Measurements from ENCODE around the gene SHC3. TPM values are rescaled to one million over a fixed set of nuclear protein-coding genes. Genes with fewer than 3 reads are reported as not detected.

The SHC3 gene
- total RNA-seq, 2 experiments from 2014 or later, result 0.03 TPM; not detected in 1

DNA sequence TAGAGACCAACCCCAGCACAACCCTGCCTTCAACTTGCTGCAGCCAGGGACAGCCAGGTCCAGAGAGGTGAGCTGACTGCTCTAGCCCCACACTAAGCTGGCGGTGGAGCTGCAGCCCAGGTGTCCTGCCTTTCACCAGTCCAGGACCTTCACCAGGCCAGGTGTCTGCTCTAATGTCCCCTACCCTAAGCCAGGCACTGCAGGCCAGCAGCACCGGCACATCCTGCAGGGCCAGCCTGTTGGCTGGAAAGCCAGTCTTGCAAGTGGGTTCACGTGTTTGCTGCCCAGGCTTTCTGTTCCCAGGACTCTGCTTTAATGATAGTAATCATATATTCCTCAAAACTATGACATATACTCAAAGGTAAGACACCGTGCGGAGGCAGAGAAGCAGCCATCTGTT lies 5.5 kb downstream of the SHC3 start:
- DNase-seq (ENCODE audit: low spot score), result no peak
- Histone ChIP-seq H4K20me1 (ENCODE audit: insufficient read depth, low read length) (no peaks in the 10 kb centered on the region), H3K4me2 (ENCODE audit: low read length) (no peak overlapping the region), H3K4me1 (ENCODE audit: insufficient read depth, low read length, poor library complexity, severe bottlenecking) (no peaks in the 10 kb centered on the region), H2AFZ (ENCODE audit: low read length) (no peak overlapping the region), H3K27ac (ENCODE audit: low read depth, low read length, poor library complexity, severe bottlenecking) (no peak overlapping the region), H3K4me3 (ENCODE audit: low read depth, low read length, poor library complexity, severe bottlenecking) (no peak overlapping the region), H3K79me2 (ENCODE audit: insufficient read depth, low read depth, low read length) (no peaks in the 10 kb centered on the region), H3K9me3 (ENCODE audit: low read length) (no peaks in the 10 kb centered on the region), H3K36me3 (ENCODE audit: insufficient read depth, low read length) (no peaks in the 10 kb centered on the region), H3K9me2 (ENCODE audit: insufficient read depth, low read length) (no peaks in the 10 kb centered on the region)
- CTCF ChIA-PET (ENCODE audit: unreplicated experiment), result no interaction called here
- POLR2A ChIA-PET, result no interaction called here
- BruUV-seq (replicated peaks), result no TSS peak
- TF ChIP-seq, protein P1, sequence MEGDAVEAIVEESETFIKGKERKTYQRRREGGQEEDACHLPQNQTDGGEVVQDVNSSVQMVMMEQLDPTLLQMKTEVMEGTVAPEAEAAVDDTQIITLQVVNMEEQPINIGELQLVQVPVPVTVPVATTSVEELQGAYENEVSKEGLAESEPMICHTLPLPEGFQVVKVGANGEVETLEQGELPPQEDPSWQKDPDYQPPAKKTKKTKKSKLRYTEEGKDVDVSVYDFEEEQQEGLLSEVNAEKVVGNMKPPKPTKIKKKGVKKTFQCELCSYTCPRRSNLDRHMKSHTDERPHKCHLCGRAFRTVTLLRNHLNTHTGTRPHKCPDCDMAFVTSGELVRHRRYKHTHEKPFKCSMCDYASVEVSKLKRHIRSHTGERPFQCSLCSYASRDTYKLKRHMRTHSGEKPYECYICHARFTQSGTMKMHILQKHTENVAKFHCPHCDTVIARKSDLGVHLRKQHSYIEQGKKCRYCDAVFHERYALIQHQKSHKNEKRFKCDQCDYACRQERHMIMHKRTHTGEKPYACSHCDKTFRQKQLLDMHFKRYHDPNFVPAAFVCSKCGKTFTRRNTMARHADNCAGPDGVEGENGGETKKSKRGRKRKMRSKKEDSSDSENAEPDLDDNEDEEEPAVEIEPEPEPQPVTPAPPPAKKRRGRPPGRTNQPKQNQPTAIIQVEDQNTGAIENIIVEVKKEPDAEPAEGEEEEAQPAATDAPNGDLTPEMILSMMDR (conservative IDR thresholded peaks at IDR 0.05; ENCODE audit: low read length), result no peak
- no peak for TF ChIP-seq EZH2phosphoT487 (IDR thresholded peaks at IDR 0.05; ENCODE audit: borderline replicate concordance, low read depth, low read length)
- intact Hi-C loops (cut with micrococcal nuclease; ENCODE audit: unreplicated experiment), result no loop called here

- no peak overlapping the region for H3K27ac ChIP-seq (ENCODE audit: low read depth, low read length, poor library complexity, severe bottlenecking)
- no peaks in the 10 kb centered on the region for H3K9me2 ChIP-seq (ENCODE audit: insufficient read depth, low read length)
- no peaks in the 10 kb centered on the region for H4K20me1 ChIP-seq (ENCODE audit: insufficient read depth, low read length)
- POLR2A ChIA-PET, result no interaction called here
- no peak overlapping the region for H3K4me2 ChIP-seq (ENCODE audit: low read length)
- BruUV-seq (replicated peaks), result no TSS peak
- H3K4me3 ChIP-seq (ENCODE audit: low read depth, low read length, poor library complexity, severe bottlenecking), result no peak overlapping the region
- CTCF ChIA-PET (ENCODE audit: unreplicated experiment), result no interaction called here
- DNase-seq (ENCODE audit: low spot score), result no peak
- no peaks in the 10 kb centered on the region for H3K9me3 ChIP-seq (ENCODE audit: low read length)
- no peaks in the 10 kb centered on the region for H3K36me3 ChIP-seq (ENCODE audit: insufficient read depth, low read length)
- no peak overlapping the region for H2AFZ ChIP-seq (ENCODE audit: low read length)
- H3K79me2 ChIP-seq (ENCODE audit: insufficient read depth, low read depth, low read length), result no peaks in the 10 kb centered on the region
- TF ChIP-seq, protein P1 (conservative IDR thresholded peaks at IDR 0.05; ENCODE audit: low read length), result no peak
- no peak for TF ChIP-seq EZH2phosphoT487 (IDR thresholded peaks at IDR 0.05; ENCODE audit: borderline replicate concordance, low read depth, low read length)
- H3K4me1 ChIP-seq (ENCODE audit: insufficient read depth, low read length, poor library complexity, severe bottlenecking), result no peaks in the 10 kb centered on the region
- intact Hi-C loops (cut with micrococcal nuclease; ENCODE audit: unreplicated experiment), result no loop called here
Observed at GRCh38 chr9:89172398-89172797, 6.2 kb downstream of the SHC3 start.

- Histone ChIP-seq H3K4me3 (ENCODE audit: low read depth, low read length, poor library complexity, severe bottlenecking) (no peak overlapping the region), H3K27ac (ENCODE audit: low read depth, low read length, poor library complexity, severe bottlenecking) (no peak overlapping the region), H3K9me3 (ENCODE audit: low read length) (no peaks in the 10 kb centered on the region), H3K36me3 (ENCODE audit: insufficient read depth, low read length) (no peaks in the 10 kb centered on the region), H3K4me2 (ENCODE audit: low read length) (no peak overlapping the region), H4K20me1 (ENCODE audit: insufficient read depth, low read length) (no peaks in the 10 kb centered on the region), H3K79me2 (ENCODE audit: insufficient read depth, low read depth, low read length) (no peaks in the 10 kb centered on the region), H2AFZ (ENCODE audit: low read length) (no peak overlapping the region), H3K4me1 (ENCODE audit: insufficient read depth, low read length, poor library complexity, severe bottlenecking) (no peaks in the 10 kb centered on the region), H3K9me2 (ENCODE audit: insufficient read depth, low read length) (no peaks in the 10 kb centered on the region)
- BruUV-seq (replicated peaks), result no TSS peak
- TF ChIP-seq, protein P1 (conservative IDR thresholded peaks at IDR 0.05; ENCODE audit: low read length), result 0 out of 2 replicates have a peak, but pooled peaks have one; percentile 11
- TF ChIP-seq EZH2phosphoT487 (IDR thresholded peaks at IDR 0.05; ENCODE audit: borderline replicate concordance, low read depth, low read length), result no peak
- DNase-seq (ENCODE audit: low spot score), result no peak
- CTCF ChIA-PET (ENCODE audit: unreplicated experiment), result no interaction called here
- POLR2A ChIA-PET, result no interaction called here
- intact Hi-C loops (cut with micrococcal nuclease; ENCODE audit: unreplicated experiment), result no loop called here
Observed at GRCh38 chr9:89171693-89172092, 6.9 kb downstream of the SHC3 start.
